Stimulated activated CD4-positive, alpha-beta T cell treated with anti-CD3 and anti-CD28 coated beads, Interleukin-4, amount 100 ng/mL, for 4 hours (primary cell): ENCODE results near the gene KRTAP4-2.
"Not testable (repeated sequence)": the region's sequence is repeated elsewhere in the genome, so short reads cannot be mapped to it uniquely, and the experiment has no call there.

Experiments used
- DNase-seq, 2 experiments: peaks; one replicate each; pipeline ENCODE4 v3.0.0-alpha.2; 2020

The KRTAP4-2 gene

DNA sequence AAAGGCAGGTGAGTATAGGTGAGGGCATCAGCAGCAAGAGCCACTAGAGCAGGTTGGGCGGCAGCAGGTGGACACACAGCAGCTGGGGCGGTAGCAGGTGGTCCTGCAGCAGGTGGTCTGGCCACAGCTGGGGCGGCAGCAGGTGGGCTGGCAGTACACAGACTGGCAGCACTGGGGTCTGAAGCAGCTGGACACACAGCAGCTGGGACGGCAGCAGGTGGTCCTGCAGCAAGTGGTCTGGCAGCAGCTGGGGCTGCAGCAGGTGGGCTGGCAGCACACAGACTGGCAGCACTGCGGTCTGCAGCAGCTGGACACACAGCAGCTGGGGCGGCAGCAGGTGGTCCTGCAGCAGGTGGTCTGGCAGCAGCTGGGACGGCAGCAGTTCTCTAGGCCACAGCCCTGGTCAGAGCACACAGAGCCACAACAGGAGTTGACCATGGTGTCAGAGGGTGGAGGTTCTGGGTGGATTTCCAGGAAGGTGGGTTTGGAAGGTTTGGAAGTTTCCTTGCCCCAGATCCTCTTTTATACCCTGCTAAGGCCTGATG is at the start of gene KRTAP4-2:
KRTAP4-2 (minus strand) TSS at position 495 of the 545 bp plus-strand sequence; CDS start at position 438, 57 bp downstream.
- DNase-seq: no peak

DNA sequence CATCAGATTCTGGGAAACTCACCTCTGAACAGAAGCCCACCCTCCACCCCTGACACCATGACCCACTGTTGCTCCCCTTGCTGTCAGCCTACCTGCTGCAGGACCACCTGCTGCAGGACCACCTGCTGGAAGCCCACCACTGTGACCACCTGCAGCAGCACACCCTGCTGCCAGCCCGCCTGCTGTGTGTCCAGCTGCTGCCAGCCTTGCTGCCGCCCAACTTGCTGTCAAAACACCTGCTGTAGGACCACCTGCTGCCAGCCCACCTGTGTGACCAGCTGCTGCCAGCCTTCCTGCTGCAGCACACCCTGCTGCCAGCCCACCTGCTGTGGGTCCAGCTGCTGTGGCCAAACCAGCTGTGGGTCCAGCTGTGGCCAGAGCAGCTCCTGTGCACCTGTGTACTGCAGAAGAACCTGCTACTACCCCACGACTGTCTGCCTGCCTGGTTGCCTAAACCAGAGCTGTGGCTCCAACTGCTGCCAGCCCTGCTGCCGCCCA is 48.6 kb upstream of the KRTAP4-2 start, which contains the start of gene KRTAP9-2:
KRTAP9-2 (plus strand) TSS at position 51 of the 498 bp plus-strand sequence; CDS start at position 58, 7 bp downstream.
- DNase-seq: not testable (repeated sequence)

DNA sequence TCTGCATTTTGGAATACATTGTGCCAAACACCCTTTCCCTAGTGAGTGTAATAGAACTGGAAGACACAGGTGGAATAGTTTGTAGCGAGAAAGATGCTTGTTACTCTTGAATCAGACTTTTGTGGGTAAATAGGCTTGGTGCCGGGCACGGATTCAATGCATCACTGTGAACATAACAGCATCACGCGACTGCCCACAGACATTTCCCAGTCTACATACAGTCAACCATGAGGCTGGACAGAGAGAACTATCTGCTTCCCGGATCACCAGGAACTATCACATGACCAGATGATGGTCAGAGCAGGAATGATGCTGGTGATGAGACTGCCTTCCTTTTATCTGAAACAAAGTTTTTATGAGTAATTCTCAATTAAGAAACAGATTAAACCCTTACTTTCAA is 48.0 kb upstream of the KRTAP4-2 start:
- no peak for DNase-seq

DNA sequence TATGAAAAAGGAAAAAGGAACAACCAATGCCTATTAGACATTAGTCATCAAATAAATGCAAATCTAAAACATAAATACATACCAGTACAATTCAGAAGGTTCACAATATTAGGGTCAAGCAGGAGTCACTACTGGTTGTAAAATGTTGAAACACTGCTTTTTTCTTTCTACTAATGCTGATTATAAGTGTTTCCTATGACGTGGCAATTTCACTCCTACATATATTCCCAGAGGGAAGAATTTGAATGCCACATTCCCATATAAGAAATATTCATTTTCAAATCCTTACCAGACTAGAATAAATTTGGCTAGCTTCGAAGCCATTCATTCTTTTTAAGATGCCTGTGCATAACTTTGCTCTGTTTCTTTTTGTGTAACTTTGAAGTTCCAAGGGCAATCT is 45.8 kb upstream of the KRTAP4-2 start:
- DNase-seq: no peak

DNA sequence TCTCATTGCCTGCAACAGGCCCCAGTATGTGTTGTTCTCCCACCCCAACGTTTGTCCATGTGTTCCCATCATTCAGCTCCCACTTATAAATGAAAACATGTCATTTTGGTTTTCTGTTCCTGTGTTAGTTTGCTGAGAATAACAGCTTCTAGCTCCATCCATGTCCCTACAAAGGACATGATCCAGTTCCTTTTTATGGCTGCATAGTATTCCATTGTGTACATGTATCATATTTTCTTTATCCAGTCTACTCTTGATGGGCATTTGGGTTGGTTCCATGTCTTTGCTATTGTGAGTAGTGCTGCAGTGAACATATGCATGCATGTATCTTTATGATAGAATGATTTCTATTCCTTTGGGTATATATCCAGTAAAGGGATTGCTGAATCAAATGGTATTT is 37.7 kb upstream of the KRTAP4-2 start:
- no peak for DNase-seq

DNA sequence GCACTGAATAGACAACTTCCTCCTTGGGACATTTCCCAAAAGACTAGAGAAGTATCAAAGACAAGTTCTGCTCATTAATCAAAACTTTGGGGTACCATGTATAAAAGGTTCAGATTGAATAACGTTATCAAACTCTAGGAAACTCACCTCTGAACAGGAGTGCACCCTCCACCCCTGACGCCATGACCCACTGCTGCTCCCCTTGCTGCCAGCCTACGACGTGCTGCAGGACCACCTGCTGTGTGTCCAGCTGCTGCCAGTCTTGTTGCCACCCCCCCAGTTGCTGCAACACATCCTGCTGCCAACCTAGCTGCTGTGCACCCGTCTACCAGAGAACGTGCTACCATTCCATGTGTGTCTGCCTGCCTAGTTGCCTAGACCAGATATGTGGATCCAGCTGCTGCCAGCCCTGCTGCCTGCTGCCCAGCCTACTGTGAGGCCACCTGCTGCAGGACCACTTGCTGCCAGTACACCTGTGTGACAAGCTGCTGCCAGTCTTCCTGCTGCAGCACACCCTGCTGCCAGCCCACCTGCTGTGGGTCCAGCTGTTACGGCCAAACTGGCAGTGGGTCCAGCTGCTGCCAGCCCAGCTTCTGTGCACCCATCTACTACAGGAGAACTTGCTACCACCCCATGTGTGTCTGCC is 34.6 kb upstream of the KRTAP4-2 start:
- no peak for DNase-seq

DNA sequence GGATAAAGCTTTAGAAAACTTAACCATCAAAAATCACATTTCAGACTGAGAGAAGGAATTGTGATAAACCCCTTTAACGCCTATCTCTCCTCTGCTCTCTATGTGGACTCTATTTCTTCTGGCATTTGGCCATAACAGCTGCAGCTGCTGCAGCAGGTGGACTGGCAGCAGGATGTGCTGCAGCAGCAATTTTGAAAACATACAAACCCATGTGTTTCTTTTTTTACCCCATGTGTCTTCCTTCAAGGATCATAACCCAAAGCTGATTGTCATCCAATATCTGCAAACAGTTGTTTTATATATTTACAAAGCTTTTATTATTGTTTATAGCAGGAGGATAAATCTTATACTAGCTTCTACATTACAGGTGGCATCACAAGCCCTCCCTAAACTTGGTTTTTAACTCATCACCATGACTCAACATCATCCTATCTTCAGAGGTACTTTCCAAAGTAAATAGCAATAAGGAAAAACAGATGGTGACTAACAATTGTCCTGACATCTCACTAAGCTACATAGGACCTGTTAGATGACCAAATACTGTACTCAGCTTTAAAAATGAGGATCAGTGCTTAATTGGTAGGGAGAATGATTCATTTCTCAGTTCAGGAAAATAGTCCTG is 33.9 kb upstream of the KRTAP4-2 start:
- no peak for DNase-seq

DNA sequence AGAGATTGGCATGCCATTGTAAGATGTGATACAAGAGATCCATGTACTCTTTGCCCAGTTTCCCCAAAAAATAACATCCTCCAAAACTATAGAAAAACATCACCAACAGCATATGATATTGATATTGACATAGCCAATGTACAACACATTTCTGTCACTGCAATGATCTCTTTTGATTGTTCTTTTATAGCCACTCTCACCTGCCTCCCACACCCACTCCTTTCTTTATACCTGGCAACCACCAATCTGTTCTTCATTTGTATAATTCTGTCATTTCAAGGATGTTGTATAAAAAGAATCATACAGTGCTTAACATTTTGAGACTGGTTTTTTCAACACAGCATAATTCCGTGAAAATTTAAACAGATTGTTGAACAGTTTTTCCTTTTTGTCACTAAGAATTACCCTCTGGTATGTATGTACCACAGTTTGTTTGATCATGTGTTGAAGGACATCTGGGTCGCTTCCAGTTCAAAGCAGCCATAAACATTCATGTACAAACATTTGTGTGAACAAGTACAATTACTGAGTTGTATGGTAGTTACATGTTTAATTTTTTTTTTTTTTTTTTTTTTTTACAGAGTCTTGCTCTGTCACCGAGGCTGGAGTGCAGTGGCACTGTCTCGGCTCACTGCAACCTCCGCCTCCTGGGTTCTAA is 21.5 kb upstream of the KRTAP4-2 start:
- no peak for DNase-seq

DNA sequence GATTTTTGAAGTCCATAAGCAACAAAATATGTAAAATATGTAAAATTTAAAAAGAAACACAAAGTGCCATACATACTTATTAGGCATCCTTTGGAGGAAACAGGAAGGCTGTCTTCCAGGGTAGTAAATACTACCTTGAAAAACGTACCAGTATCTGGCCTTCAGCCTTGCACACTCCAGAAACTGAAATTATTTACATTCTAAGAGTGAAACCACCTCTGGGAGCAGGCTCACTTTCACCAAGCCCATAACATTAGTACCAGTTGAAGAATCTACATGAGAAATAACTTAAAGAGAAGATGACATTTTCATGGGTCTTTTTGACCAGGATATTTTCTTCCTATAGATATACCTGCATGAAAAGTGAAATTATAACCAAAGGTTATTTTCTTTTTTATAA is 18.0 kb upstream of the KRTAP4-2 start:
- no peak for DNase-seq

DNA sequence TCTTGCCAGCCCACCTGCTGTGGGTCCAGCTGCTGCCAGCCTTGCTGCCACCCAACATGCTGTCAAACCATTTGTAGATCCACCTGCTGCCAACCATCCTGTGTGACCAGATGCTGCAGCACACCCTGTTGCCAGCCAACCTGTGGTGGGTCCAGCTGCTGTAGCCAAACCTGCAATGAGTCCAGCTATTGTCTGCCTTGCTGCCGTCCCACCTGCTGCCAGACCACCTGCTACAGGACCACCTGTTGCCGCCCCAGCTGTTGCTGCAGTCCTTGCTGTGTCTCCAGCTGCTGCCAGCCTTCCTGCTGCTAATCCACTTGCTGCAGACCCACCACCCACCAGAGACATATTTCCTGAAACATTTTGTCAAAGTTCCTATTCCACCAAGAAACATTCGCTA is 12.3 kb upstream of the KRTAP4-2 start:
- no peak for DNase-seq

DNA sequence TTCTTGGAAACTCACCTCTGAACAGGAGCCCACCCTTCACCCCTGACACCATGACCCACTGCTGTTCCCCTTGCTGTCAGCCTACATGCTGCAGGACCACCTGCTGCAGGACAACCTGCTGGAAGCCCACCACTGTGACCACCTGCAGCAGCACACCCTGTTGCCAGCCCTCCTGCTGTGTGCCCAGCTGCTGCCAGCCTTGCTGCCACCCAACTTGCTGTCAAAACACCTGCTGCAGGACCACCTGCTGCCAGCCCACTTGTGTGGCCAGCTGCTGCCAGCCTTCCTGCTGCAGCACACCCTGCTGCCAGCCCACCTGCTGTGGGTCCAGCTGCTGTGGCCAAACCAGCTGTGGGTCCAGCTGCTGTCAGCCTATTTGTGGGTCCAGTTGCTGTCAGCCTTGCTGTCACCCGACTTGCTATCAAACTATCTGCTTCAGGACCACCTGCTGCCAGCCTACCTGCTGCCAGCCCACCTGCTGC is 11.9 kb upstream of the KRTAP4-2 start, which contains the start of gene KRTAP9-1:
KRTAP9-1 (plus strand) TSS at position 51 of the 482 bp plus-strand sequence; CDS start at position 51, 0 bp downstream.
- DNase-seq: not testable (repeated sequence)

DNA sequence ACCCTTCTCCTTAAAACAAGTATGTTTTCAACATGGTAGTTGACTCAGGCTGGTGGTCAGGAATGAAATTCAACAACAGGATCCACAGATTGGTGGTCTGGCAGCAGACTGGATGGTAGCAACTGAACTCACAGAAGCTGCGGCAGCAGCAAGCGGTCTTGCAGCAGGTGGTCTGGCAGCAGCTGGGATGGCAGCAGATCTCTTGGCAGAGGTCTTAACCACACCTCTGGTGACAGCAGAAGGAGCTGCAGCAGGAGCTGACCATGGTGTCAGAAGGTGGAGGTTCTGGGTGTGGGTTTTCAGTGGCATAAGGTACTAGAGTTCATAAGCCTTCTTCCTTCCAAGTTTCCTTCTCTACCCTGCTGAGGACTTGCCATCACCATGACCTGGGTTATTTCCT is 8.9 kb upstream of the KRTAP4-2 start:
- DNase-seq: no peak

DNA sequence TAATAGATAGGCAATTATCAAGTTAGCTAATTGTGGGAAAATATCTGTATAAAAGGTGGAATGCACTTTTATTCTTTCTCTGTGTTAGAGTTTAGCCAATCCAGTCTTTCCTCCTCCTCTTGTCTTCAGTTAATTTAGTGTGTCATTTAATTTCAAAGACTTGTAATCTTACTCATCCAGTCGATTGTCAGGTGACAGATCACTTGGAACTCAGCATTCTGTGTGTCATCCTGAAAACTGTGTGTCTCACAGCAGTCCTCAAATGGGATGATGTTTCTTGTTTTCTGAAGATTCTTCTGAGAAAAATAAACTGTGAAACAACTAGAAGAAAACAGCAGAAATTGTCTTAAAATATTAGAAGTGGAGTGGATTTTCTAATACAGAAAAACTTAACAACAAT is 7.0 kb upstream of the KRTAP4-2 start:
- no peak for DNase-seq

DNA sequence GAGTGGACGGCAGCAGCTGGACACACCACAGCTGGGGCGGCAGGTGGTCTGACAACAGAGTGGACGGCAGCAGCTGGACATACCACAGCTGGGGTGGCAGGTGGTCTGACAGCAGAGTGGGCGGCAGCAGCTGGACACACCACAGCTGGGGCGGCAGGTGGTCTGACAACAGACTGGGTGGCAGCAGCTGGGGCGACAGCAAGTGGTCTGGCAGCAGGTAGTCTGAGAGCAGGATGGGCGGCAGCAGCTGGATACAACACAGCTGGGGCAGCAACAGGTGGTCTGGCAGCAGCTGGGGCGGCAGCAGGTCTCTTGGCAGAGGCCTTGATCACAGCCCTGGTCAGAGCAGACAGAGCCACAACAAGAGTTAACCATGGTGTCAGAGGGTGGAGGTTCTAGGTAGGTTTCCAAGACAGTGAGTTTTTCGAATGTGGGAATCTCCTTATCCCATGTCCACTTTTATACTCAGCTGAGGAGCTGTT is 6.5 kb upstream of the KRTAP4-2 start, which contains the start of gene KRTAP4-1:
KRTAP4-1 (minus strand) TSS at position 432 of the 482 bp plus-strand sequence; CDS start at position 375, 57 bp downstream.
- no peak for DNase-seq

DNA sequence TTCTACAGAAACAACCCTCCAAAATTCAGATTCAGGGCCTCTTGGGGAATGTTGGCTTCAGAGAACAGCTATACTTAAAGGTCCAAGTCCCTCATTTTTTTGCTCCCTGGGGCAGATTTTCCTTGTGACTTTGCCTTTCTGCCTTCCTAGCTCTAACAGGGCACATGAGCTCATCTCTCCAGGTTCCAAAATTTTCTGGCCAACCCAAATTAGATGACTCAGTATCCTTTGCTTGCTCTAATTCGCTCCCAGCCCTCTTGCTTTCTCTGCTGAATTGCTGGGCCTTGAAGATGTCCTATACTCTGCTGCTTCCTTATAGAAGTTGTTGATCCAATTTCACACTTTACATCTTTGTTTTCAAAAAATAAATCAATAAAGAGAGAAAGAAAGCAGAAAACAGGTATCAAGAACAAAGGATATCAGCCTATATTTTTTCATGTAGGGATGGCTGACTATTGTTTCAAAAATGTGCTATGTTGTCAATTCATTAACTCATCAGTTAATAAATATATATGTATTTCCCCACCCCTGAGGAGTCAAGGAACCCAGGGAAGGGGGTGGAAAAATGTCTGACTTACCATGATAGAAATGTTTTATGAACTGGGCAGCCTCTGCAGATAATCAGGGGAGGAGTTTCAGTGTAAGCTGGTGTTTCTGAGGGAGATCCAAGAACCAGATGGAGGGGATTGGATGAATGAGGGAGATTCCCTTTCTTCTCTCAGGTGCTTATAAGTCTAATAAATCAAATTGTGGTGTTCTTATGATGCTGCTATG is 1.0 kb upstream of the KRTAP4-2 start:
- DNase-seq: no peak

DNA sequence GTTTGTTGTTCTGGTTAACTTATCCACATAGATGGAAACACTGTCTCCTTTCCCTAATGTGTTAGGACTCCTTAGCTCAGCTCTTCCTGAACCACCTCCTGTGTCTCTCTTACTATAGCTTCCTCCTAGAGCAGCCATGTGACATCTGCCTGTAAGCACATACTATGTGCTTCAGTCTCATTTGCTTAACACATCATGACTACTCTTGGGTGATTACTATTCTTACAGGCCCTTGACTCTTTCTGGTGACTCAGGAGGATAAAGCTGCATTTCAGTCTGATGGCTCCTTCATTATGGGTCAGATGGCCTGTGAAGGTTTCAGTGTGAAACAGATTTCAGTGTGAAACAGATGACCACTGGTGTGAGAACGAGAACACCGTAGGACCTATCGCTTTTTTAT is 320 bp upstream of the KRTAP4-2 start:
- DNase-seq: no peak

DNA sequence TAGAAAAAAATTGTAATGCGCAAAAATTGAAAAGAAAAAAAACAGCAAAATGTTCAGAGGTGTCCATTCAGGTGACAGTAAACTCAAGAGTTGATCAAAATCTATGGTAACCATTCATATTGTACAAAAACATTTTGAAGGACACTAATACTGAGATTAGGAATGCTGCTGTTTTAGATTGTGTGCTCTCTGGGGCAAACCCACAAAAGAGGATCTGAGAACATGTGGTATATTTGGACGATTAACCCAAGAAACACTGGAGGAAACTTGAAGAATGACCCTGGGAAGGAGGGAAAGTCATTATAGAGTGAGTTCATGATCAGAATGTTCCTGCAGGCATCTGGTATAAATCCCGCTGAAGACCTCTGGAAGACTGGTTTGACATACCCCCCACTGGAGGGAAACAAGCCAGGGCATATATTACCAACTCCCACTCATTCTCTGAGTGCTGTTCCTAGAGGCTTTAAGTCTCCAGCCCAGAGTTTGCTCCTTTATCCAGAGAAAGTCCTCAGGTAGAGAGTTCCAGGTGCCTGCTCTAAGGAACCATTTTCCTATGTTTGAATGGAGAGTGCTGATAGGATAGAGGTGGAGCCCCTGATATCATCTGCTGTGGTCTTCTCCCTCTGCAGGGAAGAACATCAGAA is 1.2 kb downstream of the KRTAP4-2 start:
- no peak for DNase-seq

DNA sequence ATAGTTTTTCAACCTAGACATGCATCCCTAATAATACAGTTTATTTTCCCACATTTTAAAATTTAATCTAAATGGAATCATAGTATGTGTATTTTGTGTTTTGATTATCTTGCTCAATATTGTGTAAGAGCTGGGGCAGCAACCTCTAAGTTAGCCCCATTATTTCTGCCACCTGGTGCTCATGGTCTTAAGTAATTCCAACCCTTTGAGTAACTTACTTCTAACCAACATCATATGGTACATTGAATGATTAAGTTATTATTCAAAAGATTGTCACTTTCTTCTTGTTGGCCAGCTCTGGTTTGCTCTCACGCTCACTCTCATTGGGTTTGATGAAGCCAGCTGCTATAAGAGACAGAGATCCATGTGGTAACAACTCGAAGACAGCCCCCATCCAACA is 6.1 kb downstream of the KRTAP4-2 start:
- DNase-seq: no peak

DNA sequence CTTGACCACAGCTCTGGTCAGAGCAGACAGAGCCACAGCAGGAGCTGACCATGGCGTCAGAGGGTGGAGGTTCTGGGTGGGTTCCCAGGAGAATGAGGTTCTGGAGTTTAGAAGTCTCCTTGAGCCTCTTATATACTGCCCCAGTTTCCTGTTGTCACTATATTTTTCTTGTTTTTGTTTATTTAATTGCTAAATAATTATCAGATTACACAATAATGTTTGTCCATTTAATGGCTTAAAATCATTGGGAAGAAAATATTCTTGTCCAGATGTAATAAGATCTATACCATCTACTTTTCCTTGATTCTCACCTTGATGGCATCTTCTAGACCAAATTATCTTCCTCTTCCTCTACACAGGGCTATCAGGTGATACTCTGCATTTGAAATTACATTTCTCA is 9.9 kb downstream of the KRTAP4-2 start, which contains the start of gene KRTAP4-3:
KRTAP4-3 (minus strand) TSS at position 101 of the 400 bp plus-strand sequence; CDS start at position 52, 49 bp downstream.
- DNase-seq: no peak

DNA sequence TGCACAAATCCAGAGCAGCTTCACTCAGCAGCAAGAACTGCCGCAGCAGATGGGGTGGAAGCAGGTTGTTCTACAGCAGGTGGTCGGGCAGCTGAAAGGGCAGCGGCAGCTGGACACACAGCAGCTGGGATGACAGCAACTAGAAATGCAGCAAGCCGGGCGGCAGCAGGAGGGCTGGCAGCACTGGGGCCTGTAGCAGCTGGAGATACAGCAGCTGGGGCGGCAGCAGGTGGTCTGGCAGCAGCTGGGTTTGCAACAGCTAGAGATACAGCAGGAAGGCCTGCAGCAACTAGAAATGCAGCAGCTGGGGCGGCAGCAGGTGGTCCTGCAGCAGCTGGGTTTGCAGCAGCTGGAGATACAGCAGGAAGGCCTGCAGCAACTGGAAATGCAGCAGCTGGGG is 10.5 kb downstream of the KRTAP4-2 start:
- DNase-seq: no peak

DNA sequence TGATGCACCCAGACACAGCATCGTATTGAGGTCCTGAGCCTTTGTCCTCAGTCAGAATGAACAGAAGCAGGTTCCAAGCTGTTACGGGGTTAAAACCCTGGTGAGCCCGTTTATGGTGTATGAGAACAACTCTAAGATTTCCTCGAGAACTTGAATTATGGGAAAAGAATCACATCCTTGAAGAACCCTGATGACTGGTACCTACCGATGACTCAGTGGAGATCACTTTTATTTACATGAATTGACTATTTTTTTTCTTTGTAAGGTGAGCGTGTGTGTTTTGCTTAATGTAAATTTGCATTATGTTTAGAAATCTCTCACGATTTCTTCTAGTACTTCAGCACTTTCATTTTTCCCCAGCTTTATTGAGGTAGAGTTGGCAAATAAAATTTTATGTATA is 14.2 kb downstream of the KRTAP4-2 start:
- no peak for DNase-seq

DNA sequence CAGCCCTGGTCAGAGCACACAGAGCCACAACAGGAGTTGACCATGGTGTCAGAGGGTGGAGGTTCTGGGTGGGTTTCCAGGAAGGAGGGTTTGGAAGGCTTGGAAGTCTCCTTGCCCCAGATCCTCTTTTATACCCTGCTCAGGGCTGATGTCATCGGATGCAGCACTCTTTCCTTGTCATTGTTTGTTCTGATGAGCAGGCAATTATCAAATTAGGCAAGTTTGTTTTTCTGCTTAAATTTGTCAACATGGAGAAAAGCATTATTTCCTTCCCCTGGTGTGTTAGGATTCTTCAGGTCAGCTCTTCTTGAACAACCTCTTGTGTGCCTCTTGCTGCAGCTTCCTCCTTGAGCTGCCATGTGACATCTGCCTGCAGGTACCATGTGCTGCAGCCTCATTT is 17.4 kb downstream of the KRTAP4-2 start, which contains the start of gene KRTAP4-4:
KRTAP4-4 (minus strand) TSS at position 101 of the 400 bp plus-strand sequence; CDS start at position 44, 57 bp downstream.
- DNase-seq: no peak
